ENCODE results near the gene RHBDD1.

The RHBDD1 gene

GRCh38 chr2:226887940-226888339, 52.1 kb downstream of the RHBDD1 start:
- no peak for TF ChIP-seq CTCF (IDR thresholded peaks at IDR 0.05; ENCODE audit: low read depth, low read length)
- in situ Hi-C loops (cut with HindIII; ENCODE audit: low sequenced_read_pairs): no loop called here
- no peak for DNase-seq (ENCODE audit: low read depth, low spot score)
- H3K4me3 ChIP-seq (ENCODE audit: low read depth, low read length): no peak overlapping the region

- no peak for DNase-seq (ENCODE audit: low read depth, low spot score)
- TF ChIP-seq CTCF (IDR thresholded peaks at IDR 0.05; ENCODE audit: low read depth, low read length): no peak
- in situ Hi-C loops (cut with HindIII; ENCODE audit: low sequenced_read_pairs): no loop called here
- H3K4me3 ChIP-seq (ENCODE audit: low read depth, low read length): no peak overlapping the region
Measured at GRCh38 chr2:226888378-226888965, 52.6 kb downstream of the RHBDD1 start.

DNA sequence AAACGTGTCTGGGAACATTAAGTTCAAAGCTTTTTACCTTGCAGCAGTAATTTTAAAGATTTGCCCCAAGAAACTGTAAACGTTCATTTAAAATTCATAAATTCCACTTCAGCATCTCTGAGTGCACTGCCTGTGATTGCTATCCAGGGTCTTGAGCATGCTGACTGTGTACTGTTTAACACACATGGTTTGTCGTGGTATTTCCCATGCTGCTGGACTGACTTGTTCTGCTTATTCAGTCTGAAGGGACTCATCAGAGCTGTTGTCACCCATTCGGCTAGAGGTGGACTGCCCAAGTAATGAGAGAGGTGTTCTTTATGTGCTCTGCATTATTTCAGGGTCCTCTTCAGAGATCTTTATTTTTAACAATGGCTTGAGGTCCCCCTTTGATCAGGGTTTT, 53.1 kb downstream of the RHBDD1 start:
- no peak overlapping the region for H3K4me3 ChIP-seq (ENCODE audit: low read depth, low read length)
- DNase-seq (ENCODE audit: low read depth, low spot score): no peak
- in situ Hi-C loops (cut with HindIII; ENCODE audit: low sequenced_read_pairs): no loop called here
- no peak for TF ChIP-seq CTCF (IDR thresholded peaks at IDR 0.05; ENCODE audit: low read depth, low read length)

DNA sequence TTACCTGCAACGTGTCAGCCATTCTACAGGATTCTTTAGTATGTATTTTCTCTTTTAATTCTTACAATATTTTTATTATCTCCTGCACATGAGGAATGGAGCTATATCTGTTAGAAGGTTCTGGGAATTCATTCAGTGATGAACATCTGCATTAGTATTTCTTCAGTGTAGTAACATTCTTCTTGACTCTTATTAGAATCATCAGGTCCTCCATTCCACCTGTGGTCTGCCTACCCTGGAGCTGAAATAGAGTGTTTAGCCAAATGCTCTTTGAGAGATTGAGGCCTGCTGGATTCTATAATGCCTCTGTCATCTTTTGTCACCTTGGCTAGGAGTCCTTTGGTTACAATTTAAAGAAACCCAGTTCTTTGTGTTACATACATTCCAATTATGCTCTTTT, 54.4 kb downstream of the RHBDD1 start:
- DNase-seq (ENCODE audit: low read depth, low spot score): no peak
- TF ChIP-seq CTCF (IDR thresholded peaks at IDR 0.05; ENCODE audit: low read depth, low read length): no peak
- H3K4me3 ChIP-seq (ENCODE audit: low read depth, low read length): no peak overlapping the region
- in situ Hi-C loops (cut with HindIII; ENCODE audit: low sequenced_read_pairs): no loop called here

DNA sequence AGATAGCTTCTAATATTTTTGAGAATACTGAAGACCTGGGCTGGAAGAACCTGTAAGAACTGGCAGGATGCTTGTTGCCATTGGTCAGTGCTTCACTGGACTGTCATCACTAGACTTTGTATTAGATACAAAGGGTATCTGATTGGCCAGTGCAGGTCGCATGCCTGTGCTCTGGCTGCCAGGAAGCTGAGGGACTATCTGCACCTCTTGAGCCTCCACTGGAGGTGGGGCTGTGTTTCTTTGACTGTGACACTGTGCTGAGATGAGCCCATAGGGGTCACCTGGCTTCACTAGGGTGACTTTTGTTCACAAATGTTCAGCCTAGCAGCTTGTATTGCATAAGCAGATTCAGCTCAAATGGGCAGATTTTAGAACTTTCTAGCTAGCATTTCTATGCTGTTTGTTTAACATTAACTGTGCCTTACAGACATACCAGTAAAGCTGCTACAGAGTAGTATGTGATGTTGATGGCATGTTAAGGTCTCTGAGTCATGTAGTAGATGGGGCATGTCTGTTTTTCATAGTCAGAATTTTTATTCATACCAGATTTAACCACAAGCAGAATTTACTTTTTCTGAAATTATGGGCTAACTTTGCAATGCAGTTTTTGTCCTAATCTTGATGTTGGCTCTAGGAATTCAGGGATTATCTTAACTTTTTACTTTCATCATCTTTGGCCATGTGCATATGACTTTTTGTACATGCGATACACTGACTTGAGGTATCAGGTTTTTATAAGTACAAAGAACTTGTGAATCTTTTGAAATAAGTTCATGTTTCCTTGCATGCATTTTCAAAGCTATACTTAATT, 56.1 kb downstream of the RHBDD1 start:
- DNase-seq (ENCODE audit: low read depth, low spot score): peak; percentile 82
- TF ChIP-seq CTCF (IDR thresholded peaks at IDR 0.05; ENCODE audit: low read depth, low read length): no peak
- no peak overlapping the region for H3K4me3 ChIP-seq (ENCODE audit: low read depth, low read length)
- in situ Hi-C loops (cut with HindIII; ENCODE audit: low sequenced_read_pairs): no loop called here

GRCh38 chr2:226892729-226893128, 56.9 kb downstream of the RHBDD1 start:
- DNase-seq (ENCODE audit: low read depth, low spot score): no peak
- no peak for TF ChIP-seq CTCF (IDR thresholded peaks at IDR 0.05; ENCODE audit: low read depth, low read length)
- in situ Hi-C loops (cut with HindIII; ENCODE audit: low sequenced_read_pairs): no loop called here
- no peak overlapping the region for H3K4me3 ChIP-seq (ENCODE audit: low read depth, low read length)
